Measurements from ENCODE around the gene SPIRE2. TPM values are rescaled to one million over a fixed set of nuclear protein-coding genes. Genes with fewer than 3 reads are reported as not detected.

The SPIRE2 gene
- total and polyA plus RNA-seq, 2 of the 13 experiments (the other 11 are each of a cell fraction or from before 2014, with no cell fraction given): 13.3 to 37.5 TPM

- TF ChIP-seq MTERF4 (CRISPR knock-in tag; IDR thresholded peaks at IDR 0.05): no peak
- TF ChIP-seq NR0B2 (CRISPR knock-in tag; IDR thresholded peaks at IDR 0.05): peak; percentile 31; the same call in 1 of the 2 replicates
- no peak for TF ChIP-seq DPF2 (CRISPR knock-in tag; IDR thresholded peaks at IDR 0.05; ENCODE audit: borderline replicate concordance, low read depth)
- peak; percentile 28; the same call in 1 of the 2 replicates for TF ChIP-seq ZBTB7B (CRISPR knock-in tag; IDR thresholded peaks at IDR 0.05)
- TF ChIP-seq ZNF598 (CRISPR knock-in tag; IDR thresholded peaks at IDR 0.05; ENCODE audit: borderline replicate concordance): peak; percentile 47; the same call in 1 of the 2 replicates
- TF ChIP-seq TEAD2 (CRISPR knock-in tag; IDR thresholded peaks at IDR 0.05): no peak
- 0 out of 2 replicates have a peak, but pooled peaks have one; percentile 39 for TF ChIP-seq ZNF619 (CRISPR knock-in tag; IDR thresholded peaks at IDR 0.05)
- no peak for TF ChIP-seq JARID2 (CRISPR knock-in tag; IDR thresholded peaks at IDR 0.05; ENCODE audit: insufficient replicate concordance)
- TF ChIP-seq POGK (CRISPR knock-in tag; conservative IDR thresholded peaks at IDR 0.05): no peak; the same call in 1 of the 2 replicates
- TF ChIP-seq ZNF331 (CRISPR knock-in tag; IDR thresholded peaks at IDR 0.05): peak; percentile 39; the same call in 1 of the 2 replicates
- TF ChIP-seq SP140L (CRISPR knock-in tag; IDR thresholded peaks at IDR 0.05; ENCODE audit: borderline replicate concordance): no peak
- no peak for TF ChIP-seq MAZ (IDR thresholded peaks at IDR 0.05; ENCODE audit: borderline replicate concordance, low read depth, low read length)
- no peak for TF ChIP-seq MAZ (CRISPR knock-in tag; IDR thresholded peaks at IDR 0.05; ENCODE audit: low read depth)
- peak; percentile 53; the same call in 1 of the 2 replicates for TF ChIP-seq HOXA3 (CRISPR knock-in tag; IDR thresholded peaks at IDR 0.05)
- TF ChIP-seq KDM5A (IDR thresholded peaks at IDR 0.05; ENCODE audit: borderline replicate concordance, low read length): no peak
- TF ChIP-seq ZNF350 (CRISPR knock-in tag; IDR thresholded peaks at IDR 0.05; ENCODE audit: borderline replicate concordance, low read depth): peak; percentile 54; the same call in 1 of the 2 replicates
- peak; percentile 62; the same call in 1 of the 2 replicates for TF ChIP-seq KDM3A (CRISPR knock-in tag; IDR thresholded peaks at IDR 0.05; ENCODE audit: low read depth)
- no peak for TF ChIP-seq ZNF772 (CRISPR knock-in tag; IDR thresholded peaks at IDR 0.05)
- no peak for TF ChIP-seq PAWR (CRISPR knock-in tag; IDR thresholded peaks at IDR 0.05; ENCODE audit: borderline replicate concordance)
- TF ChIP-seq, protein P1, sequence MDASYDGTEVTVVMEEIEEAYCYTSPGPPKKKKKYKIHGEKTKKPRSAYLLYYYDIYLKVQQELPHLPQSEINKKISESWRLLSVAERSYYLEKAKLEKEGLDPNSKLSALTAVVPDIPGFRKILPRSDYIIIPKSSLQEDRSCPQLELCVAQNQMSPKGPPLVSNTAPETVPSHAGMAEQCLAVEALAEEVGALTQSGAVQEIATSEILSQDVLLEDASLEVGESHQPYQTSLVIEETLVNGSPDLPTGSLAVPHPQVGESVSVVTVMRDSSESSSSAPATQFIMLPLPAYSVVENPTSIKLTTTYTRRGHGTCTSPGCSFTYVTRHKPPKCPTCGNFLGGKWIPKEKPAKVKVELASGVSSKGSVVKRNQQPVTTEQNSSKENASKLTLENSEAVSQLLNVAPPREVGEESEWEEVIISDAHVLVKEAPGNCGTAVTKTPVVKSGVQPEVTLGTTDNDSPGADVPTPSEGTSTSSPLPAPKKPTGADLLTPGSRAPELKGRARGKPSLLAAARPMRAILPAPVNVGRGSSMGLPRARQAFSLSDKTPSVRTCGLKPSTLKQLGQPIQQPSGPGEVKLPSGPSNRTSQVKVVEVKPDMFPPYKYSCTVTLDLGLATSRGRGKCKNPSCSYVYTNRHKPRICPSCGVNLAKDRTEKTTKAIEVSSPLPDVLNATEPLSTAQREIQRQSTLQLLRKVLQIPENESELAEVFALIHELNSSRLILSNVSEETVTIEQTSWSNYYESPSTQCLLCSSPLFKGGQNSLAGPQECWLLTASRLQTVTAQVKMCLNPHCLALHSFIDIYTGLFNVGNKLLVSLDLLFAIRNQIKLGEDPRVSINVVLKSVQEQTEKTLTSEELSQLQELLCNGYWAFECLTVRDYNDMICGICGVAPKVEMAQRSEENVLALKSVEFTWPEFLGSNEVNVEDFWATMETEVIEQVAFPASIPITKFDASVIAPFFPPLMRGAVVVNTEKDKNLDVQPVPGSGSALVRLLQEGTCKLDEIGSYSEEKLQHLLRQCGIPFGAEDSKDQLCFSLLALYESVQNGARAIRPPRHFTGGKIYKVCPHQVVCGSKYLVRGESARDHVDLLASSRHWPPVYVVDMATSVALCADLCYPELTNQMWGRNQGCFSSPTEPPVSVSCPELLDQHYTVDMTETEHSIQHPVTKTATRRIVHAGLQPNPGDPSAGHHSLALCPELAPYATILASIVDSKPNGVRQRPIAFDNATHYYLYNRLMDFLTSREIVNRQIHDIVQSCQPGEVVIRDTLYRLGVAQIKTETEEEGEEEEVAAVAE (CRISPR knock-in tag; IDR thresholded peaks at IDR 0.05; ENCODE audit: borderline replicate concordance): no peak
Measured at GRCh38 chr16:89909777-89910716, 81.8 kb downstream of the SPIRE2 start (continued).

Data from HepG2 (cell line).